Measurements from ENCODE around the gene DNAJC15. TPM values are rescaled to one million over a fixed set of nuclear protein-coding genes. Genes with fewer than 3 reads are reported as not detected.
A peak's percentile ranks its signal among the peaks of the same experiment; 100 is the strongest.

The DNAJC15 gene
- total and polyA plus RNA-seq, 2 experiments from 2014 or later: 25.9 to 70.5 TPM

GRCh38 chr13:43005460-43006236 lies 17.7 kb upstream of the DNAJC15 start:
- no peak overlapping the region for H3K9ac ChIP-seq
- in situ Hi-C loops (cut with MboI): no loop called here
- no peaks in the 10 kb centered on the region for H3K9me2 ChIP-seq (ENCODE audit: insufficient read depth)
- no peak for TF ChIP-seq EZH2phosphoT487 (IDR thresholded peaks at IDR 0.05; ENCODE audit: insufficient read depth, low read depth)
- TF ChIP-seq EZH2 (IDR thresholded peaks at IDR 0.05; ENCODE audit: insufficient read depth, poor library complexity, severe bottlenecking): no peak
- no peak overlapping the region for H2AFZ ChIP-seq
- H3K27ac ChIP-seq: peak overlapping the region; percentile 5; the same call in 1 of the 2 replicates
- no peaks in the 10 kb centered on the region for H3K36me3 ChIP-seq (ENCODE audit: low read depth)
- no peaks in the 10 kb centered on the region for H3K9me3 ChIP-seq (ENCODE audit: low read depth)
- DNase-seq: peak; percentile 34
- no peaks in the 10 kb centered on the region for H3K27me3 ChIP-seq (replicated peaks; ENCODE audit: insufficient read depth)
- H3K79me2 ChIP-seq (ENCODE audit: insufficient read depth): no peaks in the 10 kb centered on the region
- peak overlapping the region; percentile 43 for H3K4me2 ChIP-seq (ENCODE audit: unreplicated experiment)
- 92 to 96% methylated on average over 3 of the region's 3 CpGs for WGBS, 2 experiments (ENCODE audit: low coverage in 1 of 2, low lambda C conversion rate in 2 of 2, missing lambda C conversion rate in 2 of 2)
- H3K4me3 ChIP-seq: no peak overlapping the region
- H4K20me1 ChIP-seq (ENCODE audit: insufficient read depth): no peaks in the 10 kb centered on the region
- H3F3A ChIP-seq (ENCODE audit: insufficient read depth): peaks cover 36% of the 10 kb centered on the region
- peaks cover 53% of the 10 kb centered on the region for H3K4me1 ChIP-seq (ENCODE audit: insufficient read depth)

GRCh38 chr13:43006893-43007631 lies 16.3 kb upstream of the DNAJC15 start:
- in situ Hi-C loops (cut with MboI): no loop called here
- Histone ChIP-seq H3K4me1 (ENCODE audit: insufficient read depth) (peaks cover 53% of the 10 kb centered on the region), H3K9me3 (ENCODE audit: low read depth) (no peaks in the 10 kb centered on the region), H3K9ac (no peak overlapping the region), H2AFZ (peak overlapping the region; percentile 56; the same call in 1 of the 2 replicates), H3K27ac (no peak overlapping the region; the same call in 1 of the 2 replicates), H3K4me3 (no peak overlapping the region), H3K4me2 (ENCODE audit: unreplicated experiment) (peak overlapping the region; percentile 54), H3K79me2 (ENCODE audit: insufficient read depth) (no peaks in the 10 kb centered on the region), H3K36me3 (ENCODE audit: low read depth) (no peaks in the 10 kb centered on the region), H3F3A (ENCODE audit: insufficient read depth) (peaks cover 36% of the 10 kb centered on the region), H3K9me2 (ENCODE audit: insufficient read depth) (no peaks in the 10 kb centered on the region), H3K27me3 (replicated peaks; ENCODE audit: insufficient read depth) (no peaks in the 10 kb centered on the region), H4K20me1 (ENCODE audit: insufficient read depth) (no peaks in the 10 kb centered on the region)
- peak; percentile 63 for DNase-seq
- TF ChIP-seq EZH2phosphoT487 (IDR thresholded peaks at IDR 0.05; ENCODE audit: insufficient read depth, low read depth) (no peak), EZH2 (IDR thresholded peaks at IDR 0.05; ENCODE audit: insufficient read depth, poor library complexity, severe bottlenecking) (no peak)
- WGBS, 2 experiments (ENCODE audit: low coverage in 1 of 2, low lambda C conversion rate in 2 of 2, missing lambda C conversion rate in 2 of 2): 56 to 58% methylated on average over 3 of the region's 3 CpGs

GRCh38 chr13:43008596-43008995 lies 14.8 kb upstream of the DNAJC15 start:
- H4K20me1 ChIP-seq (ENCODE audit: insufficient read depth): no peaks in the 10 kb centered on the region
- no peak overlapping the region for H3K4me3 ChIP-seq
- no peak for TF ChIP-seq EZH2 (IDR thresholded peaks at IDR 0.05; ENCODE audit: insufficient read depth, poor library complexity, severe bottlenecking)
- TF ChIP-seq EZH2phosphoT487 (IDR thresholded peaks at IDR 0.05; ENCODE audit: insufficient read depth, low read depth): no peak
- WGBS, 2 experiments (ENCODE audit: low coverage in 1 of 2, low lambda C conversion rate in 2 of 2, missing lambda C conversion rate in 2 of 2): 64 to 65% methylated on average over 3 of the region's 3 CpGs
- H3F3A ChIP-seq (ENCODE audit: insufficient read depth): peaks cover 36% of the 10 kb centered on the region
- H3K79me2 ChIP-seq (ENCODE audit: insufficient read depth): no peaks in the 10 kb centered on the region
- peaks cover 49% of the 10 kb centered on the region for H3K4me1 ChIP-seq (ENCODE audit: insufficient read depth)
- H3K36me3 ChIP-seq (ENCODE audit: low read depth): no peaks in the 10 kb centered on the region
- H3K9ac ChIP-seq: no peak overlapping the region
- no peaks in the 10 kb centered on the region for H3K9me2 ChIP-seq (ENCODE audit: insufficient read depth)
- in situ Hi-C loops (cut with MboI): no loop called here
- DNase-seq: no peak
- peak overlapping the region; percentile 27 for H3K4me2 ChIP-seq (ENCODE audit: unreplicated experiment)
- no peak overlapping the region; the same call in 1 of the 2 replicates for H3K27ac ChIP-seq
- no peak overlapping the region for H2AFZ ChIP-seq
- H3K27me3 ChIP-seq (replicated peaks; ENCODE audit: insufficient read depth): no peaks in the 10 kb centered on the region
- H3K9me3 ChIP-seq (ENCODE audit: low read depth): no peaks in the 10 kb centered on the region

GRCh38 chr13:43009506-43009905 lies 13.9 kb upstream of the DNAJC15 start:
- Histone ChIP-seq H3K4me1 (ENCODE audit: insufficient read depth) (peaks cover 48% of the 10 kb centered on the region), H3K4me3 (no peak overlapping the region), H3K9ac (no peak overlapping the region), H4K20me1 (ENCODE audit: insufficient read depth) (no peaks in the 10 kb centered on the region), H3K9me3 (ENCODE audit: low read depth) (no peaks in the 10 kb centered on the region), H3K4me2 (ENCODE audit: unreplicated experiment) (peak overlapping the region; percentile 27), H3K9me2 (ENCODE audit: insufficient read depth) (no peaks in the 10 kb centered on the region), H3K36me3 (ENCODE audit: low read depth) (no peaks in the 10 kb centered on the region), H3K79me2 (ENCODE audit: insufficient read depth) (no peaks in the 10 kb centered on the region), H3K27me3 (replicated peaks; ENCODE audit: insufficient read depth) (no peaks in the 10 kb centered on the region), H3F3A (ENCODE audit: insufficient read depth) (peaks cover 36% of the 10 kb centered on the region), H3K27ac (peak overlapping the region; percentile 27; the same call in 1 of the 2 replicates), H2AFZ (no peak overlapping the region)
- no peak for TF ChIP-seq EZH2phosphoT487 (IDR thresholded peaks at IDR 0.05; ENCODE audit: insufficient read depth, low read depth)
- no peak for TF ChIP-seq EZH2 (IDR thresholded peaks at IDR 0.05; ENCODE audit: insufficient read depth, poor library complexity, severe bottlenecking)
- DNase-seq: peak; percentile 71
- in situ Hi-C loops (cut with MboI): no loop called here
- 54 to 62% methylated on average over 1 of the region's 1 CpG for WGBS, 2 experiments (ENCODE audit: low coverage in 1 of 2, low lambda C conversion rate in 2 of 2, missing lambda C conversion rate in 2 of 2)

All from GM23248 (cell line).